Natural killer cell (primary cell): ENCODE data around the gene ORM1. TPM values are rescaled to one million over a fixed set of nuclear protein-coding genes. Genes with fewer than 3 reads are reported as not detected.

Source experiments
- ATAC-seq, 3 donors: fragments of 150-1000 bp in 2 of 3; fragments of 200-7000 bp in 1 of 3; cut with Tn5 transposase; 1 replicate in 1 of 3; 2 replicates in 2 of 3; pipeline ENCODE4 v1.10.0; 2021; ENCODE audit warnings: mild to moderate bottlenecking in 2 of 3, moderate library complexity in 2 of 3
- DNase-seq, 2 donors: peaks; one replicate each; pipeline versions ENCODE4 v3.0.0 to v3.0.0-alpha.2; 2013 to 2021; ENCODE audit warnings: mixed read lengths in 1 of 2
- H3K27ac ChIP-seq: one replicate; pipeline ENCODE4 v1.5.1; 2013; ENCODE audit warnings: mild to moderate bottlenecking, low read length
- H3K27me3 ChIP-seq: one replicate; pipeline ENCODE4 v1.6.1; 2013; ENCODE audit warnings: low read length; ENCODE audit not compliant: control insufficient read depth, insufficient read depth
- H3K36me3 ChIP-seq: one replicate; pipeline ENCODE4 v1.6.1; 2013; ENCODE audit warnings: low read length; ENCODE audit not compliant: control insufficient read depth, insufficient read depth
- H3K4me1 ChIP-seq: one replicate; pipeline ENCODE4 v1.6.1; 2013; ENCODE audit warnings: low read length; ENCODE audit not compliant: control insufficient read depth, insufficient read depth
- H3K4me3 ChIP-seq: one replicate; pipeline ENCODE4 v1.5.1; 2013; ENCODE audit warnings: low read length
- H3K9me3 ChIP-seq: one replicate; pipeline ENCODE4 v1.6.1; 2013; ENCODE audit warnings: low read length; ENCODE audit not compliant: control insufficient read depth, insufficient read depth
- H3K27ac Mint-ChIP-seq, 2 donors: one replicate each; pipeline ENCODE4 v1.8.0; 2022; ENCODE audit warnings: mild to moderate bottlenecking in 2 of 2, mixed read lengths in 2 of 2, moderate library complexity in 1 of 2
- H3K27me3 Mint-ChIP-seq, 2 donors: one replicate each; pipeline ENCODE4 v1.8.0; 2022; ENCODE audit warnings: low read depth in 2 of 2, mixed read lengths in 2 of 2
- H3K36me3 Mint-ChIP-seq: one replicate; pipeline ENCODE4 v1.8.0; 2022; ENCODE audit warnings: mixed read lengths
- H3K4me1 Mint-ChIP-seq, 2 donors: one replicate each; pipeline ENCODE4 v1.8.0; 2022; ENCODE audit warnings: mixed read lengths in 2 of 2
- H3K4me3 Mint-ChIP-seq: one replicate; pipeline ENCODE4 v1.8.0; 2022; ENCODE audit warnings: mild to moderate bottlenecking, moderate library complexity, mixed read lengths
- H3K9me3 Mint-ChIP-seq, 2 donors: one replicate each; pipeline ENCODE4 v1.8.0; 2022; ENCODE audit warnings: mixed read lengths in 2 of 2
- WGBS: methylation state at CpG from one replicate; pipeline ENCODE4 v1.1.7; 2013; ENCODE audit warnings: missing lambda C conversion rate; ENCODE audit not compliant: insufficient coverage; 5-methylcytosine and 5-hydroxymethylcytosine counted together
- intact Hi-C: fragments of 100-400 bp; cut with micrococcal nuclease; formaldehyde crosslinking; loops from one replicate; pipeline ENCODE4 v1.14.2; 2022
- total RNA-seq, 4 donors: library from RNA; stranded (reverse); fragments of 120-200 nt in 1 of 4; gene quantifications; one replicate each; pipeline versions ENCODE4 v1.2.3 to v1.2.4, GENCODE V29; 2013 to 2022
- TF ChIP-seq, protein P1 (sequence below): fragments of 200-600 bp; IDR thresholded peaks from one replicate; pipeline ENCODE4 v1.8.0; 2022; ENCODE audit warnings: antibody characterized with exemption

ORM1 gene
- total RNA-seq, 3 donors from 2014 or later (not counting 1 experiment from before 2014, with no cell fraction given), result 1.00 TPM; not detected in 2

DNA sequence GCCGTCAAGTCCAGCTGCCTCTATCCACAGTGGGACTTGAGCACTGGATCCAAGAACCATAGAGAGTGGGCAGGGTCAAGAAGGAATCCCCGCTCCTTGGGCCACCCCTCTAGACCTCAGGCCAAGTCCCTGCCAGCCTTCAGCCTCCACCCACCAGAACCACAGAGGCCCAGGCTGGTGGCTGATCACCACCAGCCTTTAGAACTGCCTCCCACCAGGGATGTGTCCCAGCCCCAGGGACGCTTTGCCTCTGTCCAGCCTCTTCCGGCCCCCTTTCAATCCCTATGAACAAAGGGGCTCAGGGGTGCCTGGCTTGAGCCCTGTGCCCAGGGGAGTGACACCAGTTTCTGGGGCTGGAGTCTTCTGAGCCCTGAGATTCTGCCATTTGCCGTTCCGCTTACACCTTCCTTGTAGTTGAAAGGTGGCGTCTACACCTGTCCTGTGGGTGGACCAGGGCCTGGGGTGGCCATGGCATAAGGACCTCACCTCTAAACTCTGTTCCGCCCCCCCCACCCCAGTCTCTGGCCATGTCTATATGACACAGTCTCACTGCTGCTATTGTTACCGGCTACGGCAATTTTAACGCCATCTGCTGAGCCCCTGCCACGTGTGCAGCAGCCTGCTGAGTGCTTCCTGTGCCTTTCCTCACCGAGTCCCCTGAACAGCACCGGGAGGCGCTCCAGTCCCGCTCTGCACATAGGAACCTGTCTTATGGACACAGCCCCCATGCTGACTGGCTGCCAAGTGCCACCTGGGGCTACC lies 35.7 kb upstream of the ORM1 start:
- H3K4me3 ChIP-seq, result no peak overlapping the region
- H3K27ac ChIP-seq, result no peak overlapping the region
- no peaks in the 10 kb centered on the region for H3K9me3 Mint-ChIP-seq
- 83% methylated on average over 16 of the region's 16 CpGs for WGBS
- intact Hi-C loops, result no loop called here
- no peak overlapping the region for H3K4me3 Mint-ChIP-seq
- peaks cover 0 to 5% of the 10 kb centered on the region in 2 donors for H3K4me1 Mint-ChIP-seq
- no peaks in the 10 kb centered on the region for H3K9me3 ChIP-seq
- DNase-seq (no peak), ATAC-seq (no peak)
- TF ChIP-seq, protein P1, sequence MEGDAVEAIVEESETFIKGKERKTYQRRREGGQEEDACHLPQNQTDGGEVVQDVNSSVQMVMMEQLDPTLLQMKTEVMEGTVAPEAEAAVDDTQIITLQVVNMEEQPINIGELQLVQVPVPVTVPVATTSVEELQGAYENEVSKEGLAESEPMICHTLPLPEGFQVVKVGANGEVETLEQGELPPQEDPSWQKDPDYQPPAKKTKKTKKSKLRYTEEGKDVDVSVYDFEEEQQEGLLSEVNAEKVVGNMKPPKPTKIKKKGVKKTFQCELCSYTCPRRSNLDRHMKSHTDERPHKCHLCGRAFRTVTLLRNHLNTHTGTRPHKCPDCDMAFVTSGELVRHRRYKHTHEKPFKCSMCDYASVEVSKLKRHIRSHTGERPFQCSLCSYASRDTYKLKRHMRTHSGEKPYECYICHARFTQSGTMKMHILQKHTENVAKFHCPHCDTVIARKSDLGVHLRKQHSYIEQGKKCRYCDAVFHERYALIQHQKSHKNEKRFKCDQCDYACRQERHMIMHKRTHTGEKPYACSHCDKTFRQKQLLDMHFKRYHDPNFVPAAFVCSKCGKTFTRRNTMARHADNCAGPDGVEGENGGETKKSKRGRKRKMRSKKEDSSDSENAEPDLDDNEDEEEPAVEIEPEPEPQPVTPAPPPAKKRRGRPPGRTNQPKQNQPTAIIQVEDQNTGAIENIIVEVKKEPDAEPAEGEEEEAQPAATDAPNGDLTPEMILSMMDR, result no peak
- no peaks in the 10 kb centered on the region for H3K36me3 ChIP-seq
- peaks cover 8 to 9% of the 10 kb centered on the region in 2 donors for H3K27me3 Mint-ChIP-seq
- no peak overlapping the region for H3K27ac Mint-ChIP-seq
- H3K27me3 ChIP-seq, result no peaks in the 10 kb centered on the region
- peaks cover 3% of the 10 kb centered on the region for H3K4me1 ChIP-seq
- H3K36me3 Mint-ChIP-seq, result no peaks in the 10 kb centered on the region

DNA sequence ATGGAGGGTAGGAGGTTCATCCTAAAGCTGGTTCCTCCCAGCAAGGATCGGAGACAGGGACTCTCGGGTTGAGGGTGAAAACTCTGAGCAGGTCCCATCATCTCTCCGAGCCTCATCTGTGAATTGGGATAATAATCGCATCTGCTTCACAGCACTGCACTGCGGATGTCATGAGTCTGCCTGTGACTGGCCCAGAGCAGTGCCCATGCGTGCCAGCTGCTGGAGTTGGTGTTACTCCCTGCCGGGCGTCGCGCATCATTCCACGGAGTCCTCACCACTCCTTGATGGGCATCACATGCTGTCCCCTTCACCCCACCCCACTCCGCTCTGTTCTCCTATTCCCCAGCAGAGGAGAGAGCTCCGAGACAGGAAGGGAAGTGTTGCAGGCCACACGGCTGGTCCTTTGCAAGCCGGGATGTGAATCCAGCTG lies 35.1 kb upstream of the ORM1 start:
- no peaks in the 10 kb centered on the region for H3K9me3 Mint-ChIP-seq
- TF ChIP-seq, protein P1, result no peak
- Histone ChIP-seq H3K27ac (no peak overlapping the region), H3K4me3 (no peak overlapping the region), H3K27me3 (no peaks in the 10 kb centered on the region), H3K36me3 (no peaks in the 10 kb centered on the region), H3K9me3 (no peaks in the 10 kb centered on the region), H3K4me1 (peaks cover 3% of the 10 kb centered on the region)
- H3K27ac Mint-ChIP-seq, result no peak overlapping the region
- no peak for ATAC-seq
- H3K27me3 Mint-ChIP-seq, result peaks cover 12 to 13% of the 10 kb centered on the region in 2 donors
- intact Hi-C loops, result no loop called here
- WGBS, result 90% methylated on average over 15 of the region's 15 CpGs
- DNase-seq, result no peak
- peaks cover 0 to 5% of the 10 kb centered on the region in 2 donors for H3K4me1 Mint-ChIP-seq
- H3K36me3 Mint-ChIP-seq, result no peaks in the 10 kb centered on the region
- H3K4me3 Mint-ChIP-seq, result no peak overlapping the region

DNA sequence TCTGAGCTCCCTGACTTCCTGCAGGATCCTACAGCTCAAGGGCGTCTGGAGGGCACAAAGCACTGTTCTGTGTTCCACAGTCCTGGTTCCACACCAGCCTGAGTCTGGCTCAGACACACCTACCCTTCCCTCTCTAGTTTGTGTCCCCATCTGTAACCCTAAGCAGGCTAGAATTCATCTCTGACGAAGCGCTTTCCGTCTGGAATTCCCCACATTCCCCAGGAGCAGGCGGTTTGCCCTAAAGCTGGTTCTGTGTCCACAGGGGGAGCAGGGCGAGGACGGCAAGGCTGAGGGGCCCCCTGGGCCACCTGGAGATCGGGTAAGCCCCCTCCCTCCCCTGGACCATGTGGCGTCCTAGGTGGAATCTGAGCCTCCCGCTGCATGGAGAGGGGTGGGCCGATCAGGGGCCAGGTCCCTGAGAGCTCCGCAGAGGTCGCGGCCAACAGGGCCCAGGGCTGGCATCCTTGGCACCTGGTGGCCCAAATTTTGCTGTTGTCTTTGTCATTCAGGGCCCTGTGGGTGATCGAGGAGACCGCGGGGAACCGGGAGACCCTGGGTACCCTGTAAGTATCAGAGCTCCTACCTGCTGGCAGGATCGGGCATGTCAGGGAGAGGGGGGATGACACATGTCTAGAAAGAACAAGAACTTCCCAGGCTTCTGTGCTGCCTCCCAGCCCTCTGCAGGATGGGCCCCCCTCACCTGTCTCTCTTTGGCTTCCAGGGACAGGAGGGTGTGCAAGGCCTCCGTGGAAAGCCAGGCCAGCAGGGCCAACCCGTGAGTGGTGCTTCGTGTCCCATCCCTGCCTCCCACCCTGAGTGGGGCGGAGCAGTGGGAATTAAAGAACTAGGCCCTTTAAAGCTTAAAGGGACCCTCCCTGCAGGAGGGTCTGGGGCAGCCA lies 34.5 kb upstream of the ORM1 start:
- Mint-ChIP-seq H3K27me3 (peaks cover 15 to 20% of the 10 kb centered on the region in 2 donors), H3K36me3 (peaks cover 5% of the 10 kb centered on the region), H3K4me1 (peaks cover 0 to 5% of the 10 kb centered on the region in 2 donors), H3K27ac (no peak overlapping the region), H3K9me3 (no peaks in the 10 kb centered on the region), H3K4me3 (no peak overlapping the region)
- Histone ChIP-seq H3K4me1 (peaks cover 3% of the 10 kb centered on the region), H3K27ac (no peak overlapping the region), H3K36me3 (no peaks in the 10 kb centered on the region), H3K9me3 (no peaks in the 10 kb centered on the region), H3K27me3 (no peaks in the 10 kb centered on the region), H3K4me3 (no peak overlapping the region)
- intact Hi-C loops, result no loop called here
- TF ChIP-seq, protein P1, result no peak
- DNase-seq, result no peak
- 86% methylated on average over 23 of the region's 23 CpGs for WGBS
- ATAC-seq, result no peak
